Neural progenitor cell (in vitro differentiated cells): ENCODE data around the gene EXOG.

Experiments
- EZH2 ChIP-seq: fragments of 200-600 bp; sonication (generic); IDR thresholded peaks from 2 replicates; pipeline ENCODE4 v1.6.1; 2017; ENCODE audit warnings: antibody characterized with exemption, mild to moderate bottlenecking, moderate library complexity
- TF ChIP-seq, protein P1 (sequence below): fragments of 200-600 bp; sonication (generic); IDR thresholded peaks from 2 replicates; pipeline ENCODE4 v1.5.1; 2017; ENCODE audit warnings: antibody characterized with exemption, mild to moderate bottlenecking

DNA sequence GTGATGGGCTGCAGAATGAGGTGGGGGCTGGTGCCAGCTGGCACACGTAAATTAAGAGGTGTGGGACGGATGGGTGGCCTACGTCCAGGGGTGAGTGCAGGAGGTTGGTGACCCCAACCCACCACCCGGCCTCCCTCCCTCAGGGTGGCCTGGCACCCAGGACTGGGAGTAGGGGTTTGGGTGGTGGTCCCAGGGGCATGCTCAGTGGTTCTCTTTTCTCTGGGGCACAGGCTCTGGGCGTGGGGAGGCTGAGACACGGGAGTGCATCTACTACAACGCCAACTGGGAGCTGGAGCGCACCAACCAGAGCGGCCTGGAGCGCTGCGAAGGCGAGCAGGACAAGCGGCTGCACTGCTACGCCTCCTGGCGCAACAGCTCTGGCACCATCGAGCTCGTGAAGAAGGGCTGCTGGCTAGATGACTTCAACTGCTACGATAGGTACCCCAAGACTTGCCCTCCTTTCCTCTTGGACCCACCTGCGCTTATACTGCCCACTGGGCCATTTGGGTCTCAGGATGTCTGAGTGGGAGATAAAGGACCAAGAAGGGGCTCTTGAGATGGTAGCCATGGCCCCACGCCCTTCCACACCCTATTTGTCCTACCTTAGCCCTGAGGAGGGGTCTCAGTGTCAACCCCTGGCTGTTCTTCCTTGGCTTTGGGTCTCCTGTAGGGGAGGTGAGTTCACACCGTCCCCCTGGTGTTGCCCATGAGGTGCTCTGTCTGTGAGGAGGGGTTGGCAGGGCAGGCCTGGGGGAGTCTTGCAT, 18.9 kb upstream of the EXOG start:
- TF ChIP-seq EZH2: no peak
- TF ChIP-seq, protein P1, sequence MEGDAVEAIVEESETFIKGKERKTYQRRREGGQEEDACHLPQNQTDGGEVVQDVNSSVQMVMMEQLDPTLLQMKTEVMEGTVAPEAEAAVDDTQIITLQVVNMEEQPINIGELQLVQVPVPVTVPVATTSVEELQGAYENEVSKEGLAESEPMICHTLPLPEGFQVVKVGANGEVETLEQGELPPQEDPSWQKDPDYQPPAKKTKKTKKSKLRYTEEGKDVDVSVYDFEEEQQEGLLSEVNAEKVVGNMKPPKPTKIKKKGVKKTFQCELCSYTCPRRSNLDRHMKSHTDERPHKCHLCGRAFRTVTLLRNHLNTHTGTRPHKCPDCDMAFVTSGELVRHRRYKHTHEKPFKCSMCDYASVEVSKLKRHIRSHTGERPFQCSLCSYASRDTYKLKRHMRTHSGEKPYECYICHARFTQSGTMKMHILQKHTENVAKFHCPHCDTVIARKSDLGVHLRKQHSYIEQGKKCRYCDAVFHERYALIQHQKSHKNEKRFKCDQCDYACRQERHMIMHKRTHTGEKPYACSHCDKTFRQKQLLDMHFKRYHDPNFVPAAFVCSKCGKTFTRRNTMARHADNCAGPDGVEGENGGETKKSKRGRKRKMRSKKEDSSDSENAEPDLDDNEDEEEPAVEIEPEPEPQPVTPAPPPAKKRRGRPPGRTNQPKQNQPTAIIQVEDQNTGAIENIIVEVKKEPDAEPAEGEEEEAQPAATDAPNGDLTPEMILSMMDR: no peak
